ENCODE data around the gene NSG2.

- TF ChIP-seq CTCF (IDR thresholded peaks at IDR 0.05): no peak
- TF ChIP-seq EZH2 (IDR thresholded peaks at IDR 0.05; ENCODE audit: borderline replicate concordance, insufficient read depth, low read depth, low read length, poor library complexity, severe bottlenecking): no peak
Measured at GRCh38 chr5:174149989-174150388, 104.5 kb downstream of the NSG2 start.

Data from B cell (primary cell).